ENCODE measurements around the gene ERAL1. TPM values are rescaled to one million over a fixed set of nuclear protein-coding genes. Genes with fewer than 3 reads are reported as not detected.

The ERAL1 gene
- polyA plus RNA-seq, 1 donor (not counting 4 experiments of a cell fraction or from before 2014, with no cell fraction given), result 46.5 TPM

DNA sequence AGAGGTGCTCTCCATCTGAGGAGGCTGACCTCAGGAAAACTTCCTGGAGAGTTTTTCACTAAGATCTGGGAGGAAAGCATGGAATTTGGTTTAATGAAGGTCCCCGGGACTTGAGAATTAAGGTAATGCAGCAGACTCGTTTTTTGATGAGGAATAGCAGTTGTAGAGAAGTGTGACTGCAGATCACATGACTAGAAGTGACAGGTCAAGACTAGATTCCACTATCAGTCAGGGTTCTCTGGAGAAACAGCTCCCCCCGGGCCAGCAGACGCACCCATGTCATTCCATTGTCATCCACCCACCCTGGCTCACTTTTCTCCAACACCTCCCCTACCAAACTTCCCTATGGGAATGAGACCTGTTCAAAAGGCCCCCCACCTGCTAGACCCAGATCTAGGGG is 50.0 kb downstream of the ERAL1 start:
- DNase-seq (ENCODE audit: low read depth, low spot score) (no peak), FAIRE-seq (no peak)

DNA sequence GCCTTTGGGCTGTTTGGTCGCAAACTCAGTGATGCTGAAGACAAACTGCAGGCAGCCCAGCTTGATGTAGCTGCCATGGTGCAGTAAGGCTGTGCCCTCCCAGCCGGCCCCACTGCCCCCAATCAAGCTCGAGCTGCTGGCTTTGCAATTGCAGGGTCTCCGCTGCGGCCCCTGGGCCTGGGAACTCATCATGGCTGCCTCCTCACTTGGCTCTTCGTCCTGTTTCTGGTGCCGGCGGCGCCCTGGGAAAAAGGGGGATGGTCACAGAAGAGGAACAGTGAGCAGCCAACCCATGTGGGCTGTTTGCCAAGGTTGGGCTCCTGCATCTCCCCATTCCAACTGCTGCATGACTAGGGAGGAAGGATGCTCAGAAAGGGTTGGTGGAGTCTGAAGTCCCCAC is 51.5 kb downstream of the ERAL1 start:
- Histone ChIP-seq H4K20me1 (ENCODE audit: control insufficient read depth, extremely low read depth, insufficient read depth, low read length) (no peaks in the 10 kb centered on the region), H3K9ac (ENCODE audit: control insufficient read depth, extremely low read depth, insufficient read depth, low read length) (no peak overlapping the region), H3K27me3 (ENCODE audit: control insufficient read depth, extremely low read depth, insufficient read depth, low read length) (no peaks in the 10 kb centered on the region), H3K4me2 (ENCODE audit: control insufficient read depth, extremely low read depth, insufficient read depth, low read depth, low read length) (no peak overlapping the region), H3K9me1 (ENCODE audit: control insufficient read depth, extremely low read depth, insufficient read depth, low read length) (no peaks in the 10 kb centered on the region), H3K79me2 (ENCODE audit: control insufficient read depth, insufficient read depth, low read length) (no peaks in the 10 kb centered on the region), H3K9me3 (ENCODE audit: control insufficient read depth, low read depth, low read length) (no peaks in the 10 kb centered on the region), H3K27ac (ENCODE audit: control insufficient read depth, insufficient read depth, low read length) (no peak overlapping the region), H2AFZ (ENCODE audit: control insufficient read depth, low read length) (no peak overlapping the region), H3K4me3 (ENCODE audit: control insufficient read depth in 2 of 3, extremely low read depth in 1 of 3, insufficient read depth in 2 of 3, low read depth in 1 of 3, low read length in 3 of 3) (no peak overlapping the region), H3K4me1 (ENCODE audit: control insufficient read depth, extremely low read depth, insufficient read depth, low read length) (peaks cover 36% of the 10 kb centered on the region), H3K36me3 (ENCODE audit: control insufficient read depth in 2 of 2, extremely low read depth in 1 of 2, insufficient read depth in 2 of 2, low read length in 2 of 2) (peaks cover 29 to 39% of the 10 kb centered on the region in 2 experiments)
- DNase-seq (ENCODE audit: low read depth, low spot score) (no peak), FAIRE-seq (no peak)
- TF ChIP-seq EZH2 (IDR thresholded peaks at IDR 0.05; ENCODE audit: low read length), result no peak
- TF ChIP-seq, protein P1, sequence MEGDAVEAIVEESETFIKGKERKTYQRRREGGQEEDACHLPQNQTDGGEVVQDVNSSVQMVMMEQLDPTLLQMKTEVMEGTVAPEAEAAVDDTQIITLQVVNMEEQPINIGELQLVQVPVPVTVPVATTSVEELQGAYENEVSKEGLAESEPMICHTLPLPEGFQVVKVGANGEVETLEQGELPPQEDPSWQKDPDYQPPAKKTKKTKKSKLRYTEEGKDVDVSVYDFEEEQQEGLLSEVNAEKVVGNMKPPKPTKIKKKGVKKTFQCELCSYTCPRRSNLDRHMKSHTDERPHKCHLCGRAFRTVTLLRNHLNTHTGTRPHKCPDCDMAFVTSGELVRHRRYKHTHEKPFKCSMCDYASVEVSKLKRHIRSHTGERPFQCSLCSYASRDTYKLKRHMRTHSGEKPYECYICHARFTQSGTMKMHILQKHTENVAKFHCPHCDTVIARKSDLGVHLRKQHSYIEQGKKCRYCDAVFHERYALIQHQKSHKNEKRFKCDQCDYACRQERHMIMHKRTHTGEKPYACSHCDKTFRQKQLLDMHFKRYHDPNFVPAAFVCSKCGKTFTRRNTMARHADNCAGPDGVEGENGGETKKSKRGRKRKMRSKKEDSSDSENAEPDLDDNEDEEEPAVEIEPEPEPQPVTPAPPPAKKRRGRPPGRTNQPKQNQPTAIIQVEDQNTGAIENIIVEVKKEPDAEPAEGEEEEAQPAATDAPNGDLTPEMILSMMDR (optimal IDR thresholded peaks at IDR 0.05 in 1 of 3, IDR thresholded peaks at IDR 0.05 in 1 of 3, conservative IDR thresholded peaks at IDR 0.05 in 1 of 3; ENCODE audit: extremely low read depth in 1 of 3, insufficient read depth in 2 of 3, low read length in 3 of 3), result no peak
- dilution Hi-C loops (cut with MboI; ENCODE audit: extremely low pct_ligation_motif_present, low sequenced_read_pairs), result no loop called here

More for the DNA sequence above, 50.0 kb downstream of the ERAL1 start:
- H3K4me1 ChIP-seq (ENCODE audit: control insufficient read depth, extremely low read depth, insufficient read depth, low read length), result peaks cover 36% of the 10 kb centered on the region
- peak overlapping the region; percentile 23 for H3K4me2 ChIP-seq (ENCODE audit: control insufficient read depth, extremely low read depth, insufficient read depth, low read depth, low read length)
- no peaks in the 10 kb centered on the region for H3K27me3 ChIP-seq (ENCODE audit: control insufficient read depth, extremely low read depth, insufficient read depth, low read length)
- no peaks in the 10 kb centered on the region for H3K9me1 ChIP-seq (ENCODE audit: control insufficient read depth, extremely low read depth, insufficient read depth, low read length)
- TF ChIP-seq, protein P1 (optimal IDR thresholded peaks at IDR 0.05 in 1 of 3, IDR thresholded peaks at IDR 0.05 in 1 of 3, conservative IDR thresholded peaks at IDR 0.05 in 1 of 3; ENCODE audit: extremely low read depth in 1 of 3, insufficient read depth in 2 of 3, low read length in 3 of 3), result no peak
- no peak for TF ChIP-seq EZH2 (IDR thresholded peaks at IDR 0.05; ENCODE audit: low read length)
- H2AFZ ChIP-seq (ENCODE audit: control insufficient read depth, low read length), result no peak overlapping the region
- H3K27ac ChIP-seq (ENCODE audit: control insufficient read depth, insufficient read depth, low read length), result peak overlapping the region; percentile 7
- H3K9ac ChIP-seq (ENCODE audit: control insufficient read depth, extremely low read depth, insufficient read depth, low read length), result no peak overlapping the region
- H4K20me1 ChIP-seq (ENCODE audit: control insufficient read depth, extremely low read depth, insufficient read depth, low read length), result no peaks in the 10 kb centered on the region
- H3K9me3 ChIP-seq (ENCODE audit: control insufficient read depth, low read depth, low read length), result no peaks in the 10 kb centered on the region
- H3K79me2 ChIP-seq (ENCODE audit: control insufficient read depth, insufficient read depth, low read length), result no peaks in the 10 kb centered on the region
- no peak overlapping the region for H3K4me3 ChIP-seq (ENCODE audit: control insufficient read depth in 2 of 3, extremely low read depth in 1 of 3, insufficient read depth in 2 of 3, low read depth in 1 of 3, low read length in 3 of 3)
- H3K36me3 ChIP-seq (ENCODE audit: control insufficient read depth in 2 of 2, extremely low read depth in 1 of 2, insufficient read depth in 2 of 2, low read length in 2 of 2), result peaks cover 18 to 26% of the 10 kb centered on the region in 2 experiments
- dilution Hi-C loops (cut with MboI; ENCODE audit: extremely low pct_ligation_motif_present, low sequenced_read_pairs), result no loop called here

All from keratinocyte (primary cell).